Aorta (tissue), 5 donors: Measurements from ENCODE around the gene LEKR1. TPM values are rescaled to one million over a fixed set of nuclear protein-coding genes. Genes with fewer than 3 reads are reported as not detected.
"Not testable (repeated sequence)": the region's sequence is repeated elsewhere in the genome, so short reads cannot be mapped to it uniquely, and the experiment has no call there.

ENCODE experiments used
- ATAC-seq: fragments of 200-7000 bp; cut with Tn5 transposase; one replicate; pipeline ENCODE4 v1.9.1; 2022; ENCODE audit warnings: moderate library complexity; ENCODE audit not compliant: low FRiP score
- DNase-seq, 2 donors: peaks; one replicate each; pipeline ENCODE4 v3.0.0-alpha.2; 2020
- H3K27ac ChIP-seq, 2 donors: one replicate each; pipeline ENCODE4 v1.5.1; 2013; ENCODE audit warnings: low read length in 2 of 2, mild to moderate bottlenecking in 2 of 2, moderate library complexity in 2 of 2, control low read depth in 1 of 2, inconsistent platforms in 1 of 2, low read depth in 1 of 2
- H3K27me3 ChIP-seq, 2 donors: one replicate each; pipeline ENCODE4 v1.6.1; 2013; ENCODE audit warnings: control low read depth in 1 of 2, low read length in 1 of 2, mild to moderate bottlenecking in 1 of 2, moderate library complexity in 1 of 2; ENCODE audit not compliant: insufficient read depth in 2 of 2, control insufficient read depth in 1 of 2
- H3K36me3 ChIP-seq, 2 donors: one replicate each; pipeline ENCODE4 v1.6.1; 2013; ENCODE audit warnings: control low read depth in 1 of 2, low read length in 1 of 2, mild to moderate bottlenecking in 1 of 2; ENCODE audit not compliant: insufficient read depth in 2 of 2, control insufficient read depth in 1 of 2
- H3K4me1 ChIP-seq, 2 donors: one replicate each; pipeline ENCODE4 v1.6.1; 2013; ENCODE audit warnings: low read length in 2 of 2, control low read depth in 1 of 2, mild to moderate bottlenecking in 1 of 2, moderate library complexity in 1 of 2; ENCODE audit not compliant: insufficient read depth in 2 of 2, control insufficient read depth in 1 of 2
- H3K4me3 ChIP-seq, 2 donors: one replicate each; pipeline ENCODE4 v1.5.1; 2013; ENCODE audit warnings: low read length in 2 of 2, control low read depth in 1 of 2, mild to moderate bottlenecking in 1 of 2
- H3K9me3 ChIP-seq: one replicate; pipeline ENCODE4 v1.6.1; 2013; ENCODE audit warnings: mild to moderate bottlenecking, low read length; ENCODE audit not compliant: control insufficient read depth
- WGBS, 2 donors: extraction: QIAGEN DNeasy Blood & Tissue Kit; methylation state at CpG; one replicate each; pipeline ENCODE4 v1.1.7; 2013; 5-methylcytosine and 5-hydroxymethylcytosine counted together
- intact Hi-C, 2 donors: fragments of 100-400 bp; cut with DNase I; formaldehyde crosslinking; loops; one replicate each; pipeline versions ENCODE4 v1.14.2 to v1.15.0; 2022
- polyA plus RNA-seq, 2 donors: library from polyadenylated mRNA; stranded (reverse); fragments of 200-250 nt; gene quantifications; one replicate each; pipeline ENCODE4 v1.2.3, GENCODE V29; 2013
- total RNA-seq, 2 donors: library from RNA; stranded (reverse); fragmentation: NEBNext Ultra II Directional; extraction: Animal tissue kit (Norgen Biotek cat#: 25700); gene quantifications; one replicate each; pipeline ENCODE4 v1.2.1, GENCODE V29; 2021
- donor health status: healthy with polysubstance abuse.
- donor health status: Bipolar disorder and iron deficiency.
- donor health status: DM: no; HTN: no; CAD: no.
- donor health status: DM: no; HTN: no; CAD: no.
- donor health status: DM: yes; HTN: yes; CAD: no.

The LEKR1 gene
- total and polyA plus RNA-seq, 4 donors = 0.30 to 1.3 TPM; not detected in 2

DNA sequence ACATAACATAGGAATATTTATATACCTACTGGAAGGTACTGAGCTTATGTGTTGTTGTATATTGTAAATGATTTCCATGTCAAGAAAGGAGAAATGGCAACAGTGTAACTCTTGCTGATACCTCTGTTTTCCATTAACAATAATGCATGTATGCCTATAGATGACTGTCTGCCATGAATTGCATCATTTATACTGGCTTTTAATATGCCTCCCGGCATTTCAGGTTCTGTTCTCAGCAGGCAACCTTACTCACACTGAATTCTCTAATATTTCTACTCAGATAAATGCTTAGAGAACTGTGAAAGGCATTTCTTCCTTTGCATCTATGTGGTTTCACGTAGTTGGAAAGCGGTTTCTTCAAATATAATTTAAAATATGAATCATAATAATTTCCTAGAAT is 41.8 kb downstream of the LEKR1 start:
- 88 to 89% methylated on average over 3 of the region's 3 CpGs for WGBS, 2 donors
- Histone ChIP-seq H3K4me1 (no peaks in the 10 kb centered on the region), H3K27ac (no peak overlapping the region), H3K36me3 (no peaks in the 10 kb centered on the region), H3K9me3 (no peaks in the 10 kb centered on the region), H3K27me3 (no peaks in the 10 kb centered on the region), H3K4me3 (no peak overlapping the region)
- no peak for ATAC-seq
- no peak for DNase-seq
- intact Hi-C loops = no loop called here

DNA sequence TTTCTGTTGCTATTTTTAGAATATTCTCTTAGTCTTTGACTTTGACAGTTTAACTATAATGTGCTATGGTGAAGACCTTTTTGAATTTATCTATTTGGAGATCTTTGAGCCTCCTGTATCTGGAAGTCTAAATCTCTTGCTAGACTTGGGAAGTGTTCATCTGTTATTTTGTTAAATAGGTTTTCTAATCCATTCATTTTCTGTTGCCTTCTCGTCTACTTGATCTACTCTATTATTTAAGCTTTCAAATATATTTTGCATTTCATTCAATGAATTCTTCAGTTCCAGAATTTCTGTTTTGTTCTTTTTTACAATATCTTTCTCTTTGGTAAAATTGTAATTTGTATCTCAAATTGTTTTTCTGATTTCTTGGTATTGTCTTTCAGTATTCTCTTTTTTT is 47.8 kb downstream of the LEKR1 start:
- ATAC-seq (no peak), DNase-seq (no peak)
- no peaks in the 10 kb centered on the region for H3K9me3 ChIP-seq
- WGBS, 2 donors = 81% methylated on average over 1 of the region's 1 CpG
- no peaks in the 10 kb centered on the region for H3K27me3 ChIP-seq
- intact Hi-C loops = no loop called here
- H3K4me1 ChIP-seq = no peaks in the 10 kb centered on the region
- no peak overlapping the region for H3K4me3 ChIP-seq
- no peak overlapping the region for H3K27ac ChIP-seq
- H3K36me3 ChIP-seq = no peaks in the 10 kb centered on the region

DNA sequence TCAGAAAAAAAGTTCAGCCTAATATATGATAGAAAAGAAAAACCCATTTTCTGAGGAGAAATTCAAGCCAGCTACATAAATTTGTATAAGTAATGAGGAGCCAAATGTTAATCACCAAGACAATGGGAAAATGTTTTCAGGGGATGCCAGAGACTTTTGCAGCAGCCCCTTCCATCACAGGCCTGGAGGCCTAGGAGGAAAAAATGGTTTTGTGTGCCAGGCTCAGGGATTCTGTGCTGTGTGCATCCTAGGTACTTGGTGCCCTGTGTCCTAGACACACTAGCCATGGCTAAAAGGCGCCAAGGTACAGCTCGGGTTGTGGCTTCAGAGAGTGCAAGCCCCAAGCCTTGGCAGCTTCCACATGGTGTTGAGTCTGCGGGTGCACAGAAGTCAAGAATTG is 53.3 kb downstream of the LEKR1 start:
- 92 to 100% methylated on average over 3 of the region's 3 CpGs for WGBS, 2 donors
- intact Hi-C loops, H3K4me3 ChIP-seq, H3K27ac ChIP-seq, H3K36me3 ChIP-seq, H3K27me3 ChIP-seq, H3K4me1 ChIP-seq, H3K9me3 ChIP-seq, ATAC-seq, DNase-seq: not testable (repeated sequence)

DNA sequence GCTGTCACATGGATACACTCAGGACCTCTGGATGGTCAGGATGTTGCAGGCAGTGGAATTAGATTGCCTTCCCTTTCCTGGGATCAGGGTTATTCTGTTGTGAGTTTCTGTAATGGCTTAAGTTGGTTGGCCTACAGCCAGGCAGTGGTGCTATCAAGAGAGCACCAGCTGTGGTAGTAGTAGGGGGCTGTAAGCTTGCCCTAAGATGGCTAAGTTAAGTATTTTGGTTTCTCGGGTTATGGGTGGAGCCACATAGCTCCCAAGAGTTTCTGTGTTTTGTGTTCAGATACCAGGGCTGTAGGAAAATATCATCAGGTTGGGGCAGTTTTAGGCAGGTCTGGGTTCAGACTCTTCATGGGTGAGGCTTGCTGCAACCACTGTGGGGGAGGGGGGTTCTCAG is 59.6 kb downstream of the LEKR1 start:
- intact Hi-C loops = no loop called here
- Histone ChIP-seq H3K4me3 (no peak overlapping the region), H3K9me3 (peaks cover 2% of the 10 kb centered on the region), H3K27ac (no peak overlapping the region), H3K27me3 (no peaks in the 10 kb centered on the region), H3K36me3 (no peaks in the 10 kb centered on the region), H3K4me1 (no peaks in the 10 kb centered on the region)
- DNase-seq (no peak), ATAC-seq (no peak)
- 80 to 83% methylated on average over 1 of the region's 1 CpG for WGBS, 2 donors

DNA sequence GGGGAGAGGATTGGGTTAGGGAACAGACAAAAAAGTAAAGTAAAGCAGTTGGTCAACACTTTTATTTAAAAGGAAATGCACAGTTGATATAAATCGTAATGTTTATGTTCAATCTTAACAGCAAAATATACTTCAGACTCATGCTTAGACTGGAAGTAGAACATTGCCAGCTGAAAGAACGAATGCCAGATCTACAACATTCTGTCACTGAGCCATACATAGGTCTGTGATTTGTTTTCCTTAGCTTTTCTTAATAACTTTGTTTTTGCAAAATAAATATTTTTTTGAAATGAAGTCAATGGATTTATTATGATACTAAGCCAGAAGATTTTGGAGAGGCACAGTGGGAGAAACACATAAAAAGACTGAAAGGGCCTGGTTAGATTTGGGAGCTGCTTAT is 62.0 kb downstream of the LEKR1 start:
- 8 to 11% methylated on average over 2 of the region's 2 CpGs for WGBS, 2 donors
- Histone ChIP-seq H3K4me3 (no peak overlapping the region), H3K27ac (no peak overlapping the region)

DNA sequence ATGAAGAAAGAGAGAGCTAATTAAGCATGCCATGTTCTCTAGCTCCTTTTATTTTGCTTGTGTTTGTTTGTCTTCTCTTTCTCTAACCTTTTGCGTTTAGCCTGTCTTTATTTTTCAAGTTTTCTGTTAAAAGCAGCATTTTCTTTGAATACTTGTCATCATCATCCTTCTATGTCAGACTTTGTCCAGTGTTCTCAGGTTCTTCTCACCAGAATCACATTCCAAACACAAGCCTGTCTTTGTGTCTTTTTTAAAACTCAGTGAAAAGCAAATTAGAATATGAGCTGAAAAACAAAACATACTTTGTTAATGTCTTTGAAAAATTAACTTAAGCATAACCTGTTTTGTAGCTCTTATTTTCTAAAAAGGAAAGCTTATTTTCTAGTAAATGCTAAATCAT is 62.4 kb downstream of the LEKR1 start:
- Histone ChIP-seq H3K27ac (no peak overlapping the region), H3K4me3 (no peak overlapping the region), H3K9me3 (peaks cover 2% of the 10 kb centered on the region), H3K27me3 (no peaks in the 10 kb centered on the region), H3K4me1 (no peaks in the 10 kb centered on the region), H3K36me3 (no peaks in the 10 kb centered on the region)
- no peak for ATAC-seq
- 14 to 19% methylated on average over 1 of the region's 1 CpG for WGBS, 2 donors
- intact Hi-C loops = no loop called here
- no peak for DNase-seq

More for the DNA sequence above, 62.0 kb downstream of the LEKR1 start:
- Histone ChIP-seq H3K4me1 (no peaks in the 10 kb centered on the region), H3K36me3 (no peaks in the 10 kb centered on the region), H3K27me3 (no peaks in the 10 kb centered on the region), H3K9me3 (peaks cover 2% of the 10 kb centered on the region)
- intact Hi-C loops = no loop called here
- DNase-seq (no peak), ATAC-seq (no peak)

DNA sequence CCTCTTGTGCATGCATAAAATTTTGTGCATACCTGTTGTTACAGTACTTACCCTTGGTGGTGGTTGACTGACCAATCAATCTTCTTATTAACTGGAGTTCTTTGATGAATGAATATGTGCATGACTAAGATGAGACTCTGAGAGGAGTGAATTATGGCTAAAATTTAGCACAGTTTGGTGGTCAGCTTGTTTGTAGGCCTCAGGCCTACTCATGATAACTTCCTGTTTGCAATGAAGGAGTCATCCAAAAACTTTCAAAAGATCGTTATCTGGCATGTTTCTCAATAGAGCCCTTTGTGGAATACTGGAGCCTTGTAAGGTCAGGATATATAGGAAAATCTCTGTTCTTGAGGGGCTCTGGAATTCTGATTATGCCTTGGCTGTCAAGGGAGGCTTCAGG is 66.5 kb downstream of the LEKR1 start:
- H3K4me3 ChIP-seq = no peak overlapping the region
- intact Hi-C loops = loop anchor here in 1 of 2 donors (10.0 kb wide), 1 partner anchor 182 kb away; no protein-coding TSS in a partner anchor
- ATAC-seq (no peak), DNase-seq (no peak)
- no peaks in the 10 kb centered on the region for H3K4me1 ChIP-seq
- no peaks in the 10 kb centered on the region for H3K27me3 ChIP-seq
- no peaks in the 10 kb centered on the region for H3K36me3 ChIP-seq
- WGBS, 2 donors = 89 to 96% methylated on average over 1 of the region's 1 CpG
- no peak overlapping the region for H3K27ac ChIP-seq
- H3K9me3 ChIP-seq = no peaks in the 10 kb centered on the region

DNA sequence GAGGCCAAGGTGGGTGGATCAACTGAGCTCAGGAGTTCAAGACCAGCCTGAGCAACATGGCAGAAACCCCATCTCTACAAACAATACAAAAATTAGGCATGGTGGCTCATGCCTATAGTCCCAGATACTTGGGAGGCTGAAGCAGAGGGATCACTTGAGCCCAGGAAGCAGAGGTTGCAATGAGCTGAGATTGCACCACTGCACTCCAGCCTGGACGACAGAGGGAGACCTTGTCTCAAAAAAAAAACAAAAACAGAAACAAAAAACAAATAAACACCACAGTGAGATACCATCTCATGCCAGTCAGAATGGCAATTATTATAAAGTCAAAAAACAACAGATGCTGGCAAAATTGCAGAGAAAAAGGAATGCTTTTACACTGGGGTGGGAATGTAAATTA is 69.2 kb downstream of the LEKR1 start:
- not testable (repeated sequence) for H3K9me3 ChIP-seq, H3K27me3 ChIP-seq, H3K36me3 ChIP-seq, H3K27ac ChIP-seq, ATAC-seq, H3K4me1 ChIP-seq, DNase-seq, H3K4me3 ChIP-seq
- intact Hi-C loops = loop anchor here in 1 of 2 donors (10.0 kb wide), 1 partner anchor 179 kb away; no protein-coding TSS in a partner anchor
- 73 to 76% methylated on average over 1 of the region's 1 CpG for WGBS, 2 donors

DNA sequence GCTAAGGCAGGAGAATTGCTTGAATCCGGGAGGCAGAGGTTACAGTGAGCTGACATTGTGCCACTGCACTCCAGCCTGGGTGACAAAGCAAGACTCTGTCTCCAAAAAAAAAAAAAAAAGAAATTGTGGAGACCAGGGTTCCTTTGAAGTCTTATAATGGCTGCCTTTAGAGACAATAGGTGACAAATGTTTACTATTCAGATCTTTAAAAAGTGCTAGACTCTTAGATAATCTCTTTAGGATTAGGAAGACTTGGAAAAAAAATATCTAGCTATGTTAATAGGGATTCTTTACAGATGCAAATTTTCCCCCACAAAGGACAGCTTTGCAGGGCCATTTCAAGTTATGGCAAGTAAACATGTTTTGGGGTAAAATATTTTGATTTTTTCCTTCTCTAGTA is 71.7 kb downstream of the LEKR1 start:
- H3K36me3 ChIP-seq, H3K9me3 ChIP-seq, H3K4me1 ChIP-seq, ATAC-seq, H3K27me3 ChIP-seq, DNase-seq, H3K27ac ChIP-seq, H3K4me3 ChIP-seq: not testable (repeated sequence)
- WGBS, 2 donors = 96 to 97% methylated on average over 1 of the region's 1 CpG
- intact Hi-C loops = loop anchor here in 1 of 2 donors (10.0 kb wide), 1 partner anchor 177 kb away; no protein-coding TSS in a partner anchor
